Chondrocyte (in vitro differentiated cells): ENCODE data around the gene SLC6A14. TPM values are rescaled to one million over a fixed set of nuclear protein-coding genes. Genes with fewer than 3 reads are reported as not detected.

Source experiments
- DNase-seq: peaks from one replicate; pipeline ENCODE4 v3.0.0; 2021; ENCODE audit warnings: mixed read lengths, low spot score
- H3K27ac Mint-ChIP-seq: one replicate; pipeline ENCODE4 v1.8.0; 2021; ENCODE audit warnings: mild to moderate bottlenecking, moderate library complexity, mixed read lengths; ENCODE audit not compliant: unreplicated experiment
- H3K27me3 Mint-ChIP-seq: 2 replicates; pipeline ENCODE4 v1.8.0; 2021; ENCODE audit warnings: low read depth, mixed read lengths
- H3K36me3 Mint-ChIP-seq: 2 replicates; pipeline ENCODE4 v1.8.0; 2021; ENCODE audit warnings: low read depth, mixed read lengths
- H3K4me1 Mint-ChIP-seq: 2 replicates; pipeline ENCODE4 v1.8.0; 2021; ENCODE audit warnings: low read depth, mild to moderate bottlenecking, mixed read lengths
- H3K4me3 Mint-ChIP-seq: one replicate; pipeline ENCODE4 v1.8.0; 2021; ENCODE audit warnings: mild to moderate bottlenecking, moderate library complexity, mixed read lengths; ENCODE audit not compliant: unreplicated experiment
- H3K9me3 Mint-ChIP-seq: 2 replicates; pipeline ENCODE4 v1.8.0; 2021; ENCODE audit warnings: low read depth, mixed read lengths
- CTCF ChIP-seq: fragments of 200-600 bp; sonication (generic); IDR thresholded peaks from 2 replicates; pipeline ENCODE4 v1.5.0; 2021; ENCODE audit warnings: antibody characterized with exemption, mild to moderate bottlenecking, moderate library complexity
- total RNA-seq: library from RNA; stranded (reverse); gene quantifications from 3 replicates; pipeline ENCODE4 v1.2.1, GENCODE V29; 2021

Gene SLC6A14
- total RNA-seq, 1 donor from 2014 or later: not detected

- no peak for DNase-seq
- Mint-ChIP-seq H3K4me3 (no peak within 1 kb of the TSS), H3K27me3 (peaks cover 1% of the 10 kb centered on the region), H3K4me1 (no peaks in the 10 kb centered on the region), H3K36me3 (no peaks in the 10 kb centered on the region), H3K27ac (no peak within 1 kb of the TSS), H3K9me3 (no peaks in the 10 kb centered on the region)
- no peak for TF ChIP-seq CTCF
Observed at GRCh38 chrX:116462822-116463221, 26.4 kb downstream of the SLC6A14 start, which contains the start of gene CT83. Gene CT83 (minus strand): TSS chrX:116462976. CDS start chrX:116462856, 120 bp downstream.

- Mint-ChIP-seq H3K36me3 (no peaks in the 10 kb centered on the region), H3K4me1 (no peaks in the 10 kb centered on the region), H3K4me3 (no peak overlapping the region), H3K9me3 (no peaks in the 10 kb centered on the region), H3K27ac (no peak overlapping the region), H3K27me3 (no peaks in the 10 kb centered on the region)
- DNase-seq: no peak
- no peak for TF ChIP-seq CTCF
Observed at GRCh38 chrX:116480059-116480458, 43.7 kb downstream of the SLC6A14 start.

- Mint-ChIP-seq H3K36me3 (no peaks in the 10 kb centered on the region), H3K27ac (no peak overlapping the region), H3K27me3 (no peaks in the 10 kb centered on the region), H3K4me1 (no peaks in the 10 kb centered on the region), H3K9me3 (no peaks in the 10 kb centered on the region), H3K4me3 (no peak overlapping the region)
- no peak for DNase-seq
- TF ChIP-seq CTCF: peak; percentile 79
Observed at GRCh38 chrX:116490104-116490503, 53.7 kb downstream of the SLC6A14 start.

- no peak overlapping the region for H3K4me3 Mint-ChIP-seq
- H3K4me1 Mint-ChIP-seq: no peaks in the 10 kb centered on the region
- no peak overlapping the region for H3K27ac Mint-ChIP-seq
- DNase-seq: no peak
- TF ChIP-seq CTCF: no peak
- no peaks in the 10 kb centered on the region for H3K36me3 Mint-ChIP-seq
- H3K9me3 Mint-ChIP-seq: no peaks in the 10 kb centered on the region
- peaks cover 1% of the 10 kb centered on the region for H3K27me3 Mint-ChIP-seq
Observed at GRCh38 chrX:116493271-116493670, 56.9 kb downstream of the SLC6A14 start.

GRCh38 chrX:116499780-116500179 is 63.4 kb downstream of the SLC6A14 start:
- no peak for TF ChIP-seq CTCF
- Mint-ChIP-seq H3K27ac (no peak overlapping the region), H3K4me3 (no peak overlapping the region), H3K4me1 (no peaks in the 10 kb centered on the region), H3K9me3 (no peaks in the 10 kb centered on the region), H3K36me3 (no peaks in the 10 kb centered on the region), H3K27me3 (peaks cover 3% of the 10 kb centered on the region)
- no peak for DNase-seq

Other genes with a start within 250 kb of the SLC6A14 start
- gene CT83, start 26.4 kb downstream of the SLC6A14 start, total RNA-seq: not detected in 3 replicates